Thyroid gland (tissue), 4 donors: ENCODE results near the gene DGKB.
"Not testable (repeated sequence)": the region's sequence is repeated elsewhere in the genome, so short reads cannot be mapped to it uniquely, and the experiment has no call there.

ENCODE experiments used
- POLR2A ChIP-seq, 2 donors: fragments of 450-650 bp; IDR thresholded peaks; one replicate each; pipeline ENCODE4 v1.6.1; 2017; ENCODE audit warnings: antibody characterized with exemption in 2 of 2, mild to moderate bottlenecking in 2 of 2, moderate library complexity in 1 of 2
- TF ChIP-seq, protein P1 (sequence below), 6 experiments: fragments of 200-600 bp in 3 of 6; fragments of 450-650 bp in 3 of 6; sonication (generic) in 3 of 6; IDR thresholded peaks; one replicate each; pipeline ENCODE4 v1.5.1; 2016 to 2019; ENCODE audit warnings: antibody characterized with exemption in 6 of 6, mild to moderate bottlenecking in 2 of 6, inconsistent platforms in 1 of 6, moderate library complexity in 1 of 6

DNA sequence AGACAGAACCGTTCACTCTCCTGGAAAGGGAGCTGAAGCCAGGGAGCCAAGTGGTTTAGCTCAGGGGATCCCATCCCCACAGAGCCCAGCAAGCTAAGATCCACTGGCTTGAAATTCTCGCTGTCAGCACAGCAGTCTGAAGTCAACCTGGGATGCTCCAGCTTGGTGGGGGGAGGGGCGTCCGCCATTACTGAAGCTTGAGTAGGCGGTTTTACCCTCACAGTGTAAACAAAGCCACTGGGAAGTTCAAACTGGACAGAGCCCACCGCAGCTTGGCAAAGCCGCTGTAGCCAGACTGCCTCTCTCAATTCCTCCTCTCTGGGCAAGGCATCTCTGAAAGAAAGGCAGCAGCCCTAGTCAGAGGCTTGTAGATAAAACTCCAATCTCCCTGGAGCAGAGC is 443.7 kb downstream of the DGKB start:
- TF ChIP-seq POLR2A (IDR thresholded peaks at IDR 0.05), result not testable (repeated sequence)
- TF ChIP-seq, protein P1, sequence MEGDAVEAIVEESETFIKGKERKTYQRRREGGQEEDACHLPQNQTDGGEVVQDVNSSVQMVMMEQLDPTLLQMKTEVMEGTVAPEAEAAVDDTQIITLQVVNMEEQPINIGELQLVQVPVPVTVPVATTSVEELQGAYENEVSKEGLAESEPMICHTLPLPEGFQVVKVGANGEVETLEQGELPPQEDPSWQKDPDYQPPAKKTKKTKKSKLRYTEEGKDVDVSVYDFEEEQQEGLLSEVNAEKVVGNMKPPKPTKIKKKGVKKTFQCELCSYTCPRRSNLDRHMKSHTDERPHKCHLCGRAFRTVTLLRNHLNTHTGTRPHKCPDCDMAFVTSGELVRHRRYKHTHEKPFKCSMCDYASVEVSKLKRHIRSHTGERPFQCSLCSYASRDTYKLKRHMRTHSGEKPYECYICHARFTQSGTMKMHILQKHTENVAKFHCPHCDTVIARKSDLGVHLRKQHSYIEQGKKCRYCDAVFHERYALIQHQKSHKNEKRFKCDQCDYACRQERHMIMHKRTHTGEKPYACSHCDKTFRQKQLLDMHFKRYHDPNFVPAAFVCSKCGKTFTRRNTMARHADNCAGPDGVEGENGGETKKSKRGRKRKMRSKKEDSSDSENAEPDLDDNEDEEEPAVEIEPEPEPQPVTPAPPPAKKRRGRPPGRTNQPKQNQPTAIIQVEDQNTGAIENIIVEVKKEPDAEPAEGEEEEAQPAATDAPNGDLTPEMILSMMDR (IDR thresholded peaks at IDR 0.05), result not testable (repeated sequence)
